Measurements from ENCODE around the gene PDP2. TPM values are rescaled to one million over a fixed set of nuclear protein-coding genes. Genes with fewer than 3 reads are reported as not detected.

Gene PDP2
- total RNA-seq, 1 experiment from 2014 or later = 28.4 TPM

DNA sequence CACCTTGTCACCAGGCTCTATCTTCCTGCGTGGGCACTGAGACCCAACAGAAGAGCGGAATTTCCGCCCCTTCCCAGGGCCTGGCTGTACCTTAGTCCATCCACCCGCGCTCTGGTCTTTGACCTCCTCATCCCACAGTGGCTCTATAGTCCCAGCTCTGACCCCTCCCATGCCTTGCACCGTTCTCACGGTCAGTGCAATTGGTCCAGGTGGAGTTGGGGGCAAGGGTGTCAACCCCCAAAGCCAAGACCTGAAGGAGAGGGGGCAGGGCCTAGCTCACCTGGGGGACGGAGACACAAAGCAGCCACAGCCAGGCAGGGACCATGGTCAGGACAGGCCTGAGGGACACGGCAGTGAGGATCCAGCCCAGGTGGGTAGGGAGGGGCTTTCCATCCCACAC is 37.4 kb downstream of the PDP2 start:
- ATAC-seq = no peak
- TF ChIP-seq JAZF1 (CRISPR knock-in tag; IDR thresholded peaks at IDR 0.05) = no peak
- TF ChIP-seq NFATC4 (CRISPR knock-in tag; IDR thresholded peaks at IDR 0.05) = no peak
- no peak for TF ChIP-seq CREM (CRISPR knock-in tag; IDR thresholded peaks at IDR 0.05)
- TF ChIP-seq, protein P1, sequence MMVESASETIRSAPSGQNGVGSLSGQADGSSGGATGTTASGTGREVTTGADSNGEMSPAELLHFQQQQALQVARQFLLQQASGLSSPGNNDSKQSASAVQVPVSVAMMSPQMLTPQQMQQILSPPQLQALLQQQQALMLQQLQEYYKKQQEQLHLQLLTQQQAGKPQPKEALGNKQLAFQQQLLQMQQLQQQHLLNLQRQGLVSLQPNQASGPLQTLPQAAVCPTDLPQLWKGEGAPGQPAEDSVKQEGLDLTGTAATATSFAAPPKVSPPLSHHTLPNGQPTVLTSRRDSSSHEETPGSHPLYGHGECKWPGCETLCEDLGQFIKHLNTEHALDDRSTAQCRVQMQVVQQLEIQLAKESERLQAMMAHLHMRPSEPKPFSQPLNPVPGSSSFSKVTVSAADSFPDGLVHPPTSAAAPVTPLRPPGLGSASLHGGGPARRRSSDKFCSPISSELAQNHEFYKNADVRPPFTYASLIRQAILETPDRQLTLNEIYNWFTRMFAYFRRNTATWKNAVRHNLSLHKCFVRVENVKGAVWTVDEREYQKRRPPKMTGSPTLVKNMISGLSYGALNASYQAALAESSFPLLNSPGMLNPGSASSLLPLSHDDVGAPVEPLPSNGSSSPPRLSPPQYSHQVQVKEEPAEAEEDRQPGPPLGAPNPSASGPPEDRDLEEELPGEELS (CRISPR knock-in tag; IDR thresholded peaks at IDR 0.05) = no peak
- TF ChIP-seq ZNF671 (CRISPR knock-in tag; IDR thresholded peaks at IDR 0.05) = no peak
- TF ChIP-seq SP1 (CRISPR knock-in tag; conservative IDR thresholded peaks at IDR 0.05) = no peak
- no peak for TF ChIP-seq TEAD4 (CRISPR knock-in tag; IDR thresholded peaks at IDR 0.05)
- no peak for TF ChIP-seq ZNF121 (CRISPR knock-in tag; IDR thresholded peaks at IDR 0.05)
- TF ChIP-seq, protein P2, sequence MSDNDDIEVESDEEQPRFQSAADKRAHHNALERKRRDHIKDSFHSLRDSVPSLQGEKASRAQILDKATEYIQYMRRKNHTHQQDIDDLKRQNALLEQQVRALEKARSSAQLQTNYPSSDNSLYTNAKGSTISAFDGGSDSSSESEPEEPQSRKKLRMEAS (CRISPR knock-in tag; IDR thresholded peaks at IDR 0.05) = no peak
- TF ChIP-seq, protein P3, sequence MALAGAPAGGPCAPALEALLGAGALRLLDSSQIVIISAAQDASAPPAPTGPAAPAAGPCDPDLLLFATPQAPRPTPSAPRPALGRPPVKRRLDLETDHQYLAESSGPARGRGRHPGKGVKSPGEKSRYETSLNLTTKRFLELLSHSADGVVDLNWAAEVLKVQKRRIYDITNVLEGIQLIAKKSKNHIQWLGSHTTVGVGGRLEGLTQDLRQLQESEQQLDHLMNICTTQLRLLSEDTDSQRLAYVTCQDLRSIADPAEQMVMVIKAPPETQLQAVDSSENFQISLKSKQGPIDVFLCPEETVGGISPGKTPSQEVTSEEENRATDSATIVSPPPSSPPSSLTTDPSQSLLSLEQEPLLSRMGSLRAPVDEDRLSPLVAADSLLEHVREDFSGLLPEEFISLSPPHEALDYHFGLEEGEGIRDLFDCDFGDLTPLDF (CRISPR knock-in tag; IDR thresholded peaks at IDR 0.05) = no peak
- ChIA-PET POLR2A (no interaction called here), CTCF (interaction anchor here (1.5 to 6.0 kb wide), 3 partner anchors 11 to 22 kb away, joined by 3 to 31 read pairs (median 13); no protein-coding TSS in a partner anchor)
- no peak for DNase-seq (ENCODE audit: low spot score)
- no peaks in the 10 kb centered on the region for H3K36me3 Mint-ChIP-seq
- no peaks in the 10 kb centered on the region for H3K9me3 Mint-ChIP-seq
- no peaks in the 10 kb centered on the region for H3K4me1 Mint-ChIP-seq
- no peak overlapping the region for H3K27ac Mint-ChIP-seq
- peaks cover 6% of the 10 kb centered on the region for H3K27me3 Mint-ChIP-seq (ENCODE audit: low read depth)
- H3K4me3 Mint-ChIP-seq = no peak overlapping the region

DNA sequence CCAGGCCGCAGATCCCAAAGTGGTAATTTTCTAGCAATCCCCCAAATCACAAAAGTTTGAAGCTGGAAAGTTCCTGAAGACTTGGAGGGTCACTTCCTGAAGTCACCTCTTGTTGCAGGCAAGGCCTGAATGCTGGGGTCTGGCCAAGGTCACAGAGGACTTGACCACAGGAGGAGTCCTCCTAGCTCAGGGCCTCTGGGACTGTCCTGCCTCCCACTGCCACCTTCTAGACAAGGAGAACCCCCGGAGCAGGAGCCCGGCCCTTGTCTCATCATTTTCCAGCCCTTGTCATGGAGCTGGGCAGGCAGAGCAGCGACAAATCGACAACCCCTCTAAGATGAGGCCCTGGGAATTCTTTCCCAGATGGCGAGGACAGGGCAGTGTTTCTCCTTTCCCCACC is 38.0 kb downstream of the PDP2 start:
- Mint-ChIP-seq H3K27ac (no peak overlapping the region), H3K4me1 (no peaks in the 10 kb centered on the region), H3K9me3 (no peaks in the 10 kb centered on the region), H3K36me3 (no peaks in the 10 kb centered on the region), H3K27me3 (ENCODE audit: low read depth) (peaks cover 12% of the 10 kb centered on the region), H3K4me3 (no peak overlapping the region)
- CTCF ChIA-PET = interaction anchor here (0.6 to 6.0 kb wide), 7 partner anchors 8 to 88 kb away, joined by 3 to 38 read pairs (median 7); partner anchors contain the start of gene NAE1
- POLR2A ChIA-PET = no interaction called here
- TF ChIP-seq TEAD4 (CRISPR knock-in tag; IDR thresholded peaks at IDR 0.05) (no peak), JUN (CRISPR knock-in tag; IDR thresholded peaks at IDR 0.05) (no peak), RELA (CRISPR knock-in tag; IDR thresholded peaks at IDR 0.05; ENCODE audit: borderline replicate concordance) (no peak)
- TF ChIP-seq, protein P4, sequence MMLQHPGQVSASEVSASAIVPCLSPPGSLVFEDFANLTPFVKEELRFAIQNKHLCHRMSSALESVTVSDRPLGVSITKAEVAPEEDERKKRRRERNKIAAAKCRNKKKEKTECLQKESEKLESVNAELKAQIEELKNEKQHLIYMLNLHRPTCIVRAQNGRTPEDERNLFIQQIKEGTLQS (CRISPR knock-in tag; conservative IDR thresholded peaks at IDR 0.05) = no peak
- no peak for DNase-seq (ENCODE audit: low spot score)
- ATAC-seq = no peak

DNA sequence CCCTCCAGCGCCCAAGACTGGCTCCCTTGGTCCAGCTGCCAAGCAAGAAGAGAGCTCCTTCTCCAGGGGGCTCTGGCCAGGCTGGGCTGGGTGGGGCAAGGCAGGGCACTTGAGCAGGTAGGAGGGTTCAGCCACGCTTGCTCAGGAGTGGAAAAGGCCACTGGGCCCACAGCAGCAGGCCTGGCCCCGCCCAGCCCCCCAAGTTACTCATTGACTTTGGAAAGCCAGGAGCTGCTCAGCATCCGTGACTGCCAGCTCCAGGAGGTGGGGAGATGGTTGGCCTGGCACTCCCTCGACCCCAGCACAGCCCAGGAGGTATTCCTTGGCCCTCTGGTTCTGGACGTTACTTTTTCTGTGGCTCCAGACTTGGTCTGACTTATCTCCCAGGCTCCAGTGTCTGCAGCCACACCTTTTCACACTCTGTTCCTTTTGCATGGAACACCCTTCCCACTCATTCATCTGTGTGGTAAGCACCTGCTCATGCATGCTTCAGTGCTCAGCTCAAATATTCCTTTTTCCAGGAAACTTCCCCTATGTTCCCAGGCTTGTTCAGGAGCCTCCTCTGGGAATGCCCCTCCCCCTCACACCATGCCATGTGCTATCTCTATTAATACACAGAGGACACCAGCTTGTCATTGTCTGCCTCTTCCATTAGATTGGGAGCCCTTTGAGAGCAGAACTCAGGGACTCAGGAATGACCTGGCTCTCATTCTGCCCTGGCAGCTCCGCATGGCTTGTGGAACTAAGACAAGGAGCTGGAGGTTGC is 38.7 kb downstream of the PDP2 start, which contains the start of gene CDH16:
CDH16 (minus strand) TSS at position 83 of the 766 bp plus-strand sequence. CDS start 820 bp downstream, outside the sequence.
- Mint-ChIP-seq H3K4me3 (no peak within 1 kb of the TSS), H3K27ac (no peak within 1 kb of the TSS; the same call in 1 of the 2 replicates), H3K9me3 (no peaks in the 10 kb centered on the region), H3K27me3 (ENCODE audit: low read depth) (peaks cover 19% of the 10 kb centered on the region), H3K36me3 (no peaks in the 10 kb centered on the region), H3K4me1 (no peaks in the 10 kb centered on the region)
- POLR2A ChIA-PET = no interaction called here
- no peak for ATAC-seq
- DNase-seq (ENCODE audit: low spot score) = no peak
- TF ChIP-seq, protein P5, sequence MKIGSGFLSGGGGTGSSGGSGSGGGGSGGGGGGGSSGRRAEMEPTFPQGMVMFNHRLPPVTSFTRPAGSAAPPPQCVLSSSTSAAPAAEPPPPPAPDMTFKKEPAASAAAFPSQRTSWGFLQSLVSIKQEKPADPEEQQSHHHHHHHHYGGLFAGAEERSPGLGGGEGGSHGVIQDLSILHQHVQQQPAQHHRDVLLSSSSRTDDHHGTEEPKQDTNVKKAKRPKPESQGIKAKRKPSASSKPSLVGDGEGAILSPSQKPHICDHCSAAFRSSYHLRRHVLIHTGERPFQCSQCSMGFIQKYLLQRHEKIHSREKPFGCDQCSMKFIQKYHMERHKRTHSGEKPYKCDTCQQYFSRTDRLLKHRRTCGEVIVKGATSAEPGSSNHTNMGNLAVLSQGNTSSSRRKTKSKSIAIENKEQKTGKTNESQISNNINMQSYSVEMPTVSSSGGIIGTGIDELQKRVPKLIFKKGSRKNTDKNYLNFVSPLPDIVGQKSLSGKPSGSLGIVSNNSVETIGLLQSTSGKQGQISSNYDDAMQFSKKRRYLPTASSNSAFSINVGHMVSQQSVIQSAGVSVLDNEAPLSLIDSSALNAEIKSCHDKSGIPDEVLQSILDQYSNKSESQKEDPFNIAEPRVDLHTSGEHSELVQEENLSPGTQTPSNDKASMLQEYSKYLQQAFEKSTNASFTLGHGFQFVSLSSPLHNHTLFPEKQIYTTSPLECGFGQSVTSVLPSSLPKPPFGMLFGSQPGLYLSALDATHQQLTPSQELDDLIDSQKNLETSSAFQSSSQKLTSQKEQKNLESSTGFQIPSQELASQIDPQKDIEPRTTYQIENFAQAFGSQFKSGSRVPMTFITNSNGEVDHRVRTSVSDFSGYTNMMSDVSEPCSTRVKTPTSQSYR (CRISPR knock-in tag; IDR thresholded peaks at IDR 0.05) = no peak
- TF ChIP-seq, protein P6, sequence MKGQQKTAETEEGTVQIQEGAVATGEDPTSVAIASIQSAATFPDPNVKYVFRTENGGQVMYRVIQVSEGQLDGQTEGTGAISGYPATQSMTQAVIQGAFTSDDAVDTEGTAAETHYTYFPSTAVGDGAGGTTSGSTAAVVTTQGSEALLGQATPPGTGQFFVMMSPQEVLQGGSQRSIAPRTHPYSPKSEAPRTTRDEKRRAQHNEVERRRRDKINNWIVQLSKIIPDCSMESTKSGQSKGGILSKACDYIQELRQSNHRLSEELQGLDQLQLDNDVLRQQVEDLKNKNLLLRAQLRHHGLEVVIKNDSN (CRISPR knock-in tag; IDR thresholded peaks at IDR 0.05) = no peak
- TF ChIP-seq TCF7 (CRISPR knock-in tag; IDR thresholded peaks at IDR 0.05; ENCODE audit: low read depth) (no peak), GTF2I (CRISPR knock-in tag; conservative IDR thresholded peaks at IDR 0.05) (no peak)
- CTCF ChIA-PET = interaction anchor here (0.6 to 6.0 kb wide), 9 partner anchors 9 to 198 kb away, joined by 3 to 38 read pairs (median 3); partner anchors contain the start of genes CES3 and NAE1

Measured in WTC11 (cell line).